H9 (cell line): Measurements from ENCODE around the gene AKAP11. TPM values are rescaled to one million over a fixed set of nuclear protein-coding genes. Genes with fewer than 3 reads are reported as not detected.

Source experiments
- DNase-seq: peaks from one replicate; pipeline ENCODE4 v3.0.0-alpha.2; 2017
- H2AFZ ChIP-seq: one replicate; pipeline ENCODE4 v1.6.1; 2013; ENCODE audit warnings: mild to moderate bottlenecking, low read length, control low read depth, moderate library complexity
- H2AK5ac ChIP-seq: 2 replicates; pipeline ENCODE4 v1.6.1; 2013; ENCODE audit warnings: low read length, control low read depth, mixed read lengths; ENCODE audit not compliant: insufficient read length
- H2BK120ac ChIP-seq: one replicate; pipeline ENCODE4 v1.6.1; 2013; ENCODE audit warnings: low read depth, mild to moderate bottlenecking, low read length, control low read depth, inconsistent platforms; ENCODE audit not compliant: poor library complexity, severe bottlenecking
- H2BK12ac ChIP-seq: 2 replicates; pipeline ENCODE4 v1.6.1; 2013; ENCODE audit warnings: low read length, control low read depth, mixed read lengths, low read depth; ENCODE audit not compliant: insufficient read length
- H2BK15ac ChIP-seq: 2 replicates; pipeline ENCODE4 v1.6.1; 2013; ENCODE audit warnings: low read depth, low read length, control low read depth
- H2BK20ac ChIP-seq: one replicate; pipeline ENCODE4 v1.6.1; 2013; ENCODE audit warnings: low read depth, mild to moderate bottlenecking, low read length, control low read depth, inconsistent platforms; ENCODE audit not compliant: poor library complexity, severe bottlenecking
- H2BK5ac ChIP-seq: 2 replicates; pipeline ENCODE4 v1.6.1; 2013; ENCODE audit warnings: low read length, control low read depth, mixed read lengths; ENCODE audit not compliant: insufficient read length
- H3K14ac ChIP-seq: 2 replicates; pipeline ENCODE4 v1.6.1; 2013; ENCODE audit warnings: low read length, control low read depth; ENCODE audit not compliant: insufficient read depth
- H3K18ac ChIP-seq: 2 replicates; pipeline ENCODE4 v1.6.1; 2013; ENCODE audit warnings: low read depth, mild to moderate bottlenecking, mixed read lengths, low read length, control low read depth; ENCODE audit not compliant: insufficient read length
- H3K23ac ChIP-seq: 2 replicates; pipeline ENCODE4 v1.6.1; 2013; ENCODE audit warnings: low read length, control low read depth, mixed read lengths, low read depth; ENCODE audit not compliant: insufficient read length
- H3K23me2 ChIP-seq: 2 replicates; pipeline ENCODE4 v1.6.1; 2013; ENCODE audit warnings: low read depth, mild to moderate bottlenecking, mixed read lengths, low read length, control low read depth; ENCODE audit not compliant: insufficient read length, poor library complexity, severe bottlenecking
- H3K27ac ChIP-seq: 2 replicates; pipeline ENCODE4 v1.5.1; 2013; ENCODE audit warnings: low read length, control low read depth, mixed read lengths, low read depth; ENCODE audit not compliant: insufficient read length
- H3K27me3 ChIP-seq: 2 replicates; pipeline ENCODE4 v1.6.1; 2013; ENCODE audit warnings: low read length, control low read depth, inconsistent platforms; ENCODE audit not compliant: insufficient read depth
- H3K4ac ChIP-seq: 2 replicates; pipeline ENCODE4 v1.6.1; 2013; ENCODE audit warnings: low read depth, mild to moderate bottlenecking, control low read depth, inconsistent platforms, low read length, moderate library complexity
- H3K4me1 ChIP-seq: 2 replicates; pipeline ENCODE4 v1.6.1; 2013; ENCODE audit warnings: low read length, control low read depth, inconsistent platforms; ENCODE audit not compliant: insufficient read depth
- H3K4me2 ChIP-seq: 2 replicates; pipeline ENCODE4 v1.6.1; 2013; ENCODE audit warnings: low read length, control low read depth, mixed read lengths; ENCODE audit not compliant: insufficient read length, insufficient read depth
- H3K56ac ChIP-seq: 2 replicates; pipeline ENCODE4 v1.6.1; 2013; ENCODE audit warnings: low read depth, mild to moderate bottlenecking, mixed read lengths, low read length, control low read depth; ENCODE audit not compliant: insufficient read length
- H3K79me1 ChIP-seq: 2 replicates; pipeline ENCODE4 v1.6.1; 2013; ENCODE audit warnings: low read depth, mild to moderate bottlenecking, moderate library complexity, low read length, control low read depth, inconsistent platforms; ENCODE audit not compliant: insufficient read depth, poor library complexity, severe bottlenecking
- H3K79me2 ChIP-seq: 2 replicates; pipeline ENCODE4 v1.6.1; 2013; ENCODE audit warnings: low read length, control low read depth, inconsistent platforms; ENCODE audit not compliant: insufficient read depth
- H3K9ac ChIP-seq: 2 replicates; pipeline ENCODE4 v1.6.1; 2013; ENCODE audit warnings: low read length, control low read depth, mixed read lengths; ENCODE audit not compliant: insufficient read length; ENCODE audit errors: extremely low read depth
- H3K9me3 ChIP-seq: one replicate; pipeline ENCODE4 v1.6.1; 2013; ENCODE audit warnings: low read depth, low read length, inconsistent platforms; ENCODE audit not compliant: control insufficient read depth
- H3T11ph ChIP-seq: one replicate; pipeline ENCODE4 v1.6.1; 2013; ENCODE audit warnings: mild to moderate bottlenecking, low read length, control low read depth, inconsistent platforms
- H4K20me1 ChIP-seq: one replicate; pipeline ENCODE4 v1.6.1; 2013; ENCODE audit not compliant: control insufficient read depth, insufficient read length, insufficient read depth
- H4K5ac ChIP-seq: 2 replicates; pipeline ENCODE4 v1.6.1; 2013; ENCODE audit warnings: low read depth, mild to moderate bottlenecking, mixed read lengths, low read length, control low read depth; ENCODE audit not compliant: insufficient read length
- H4K8ac ChIP-seq: replicated peaks from 2 replicates; pipeline ENCODE4 v1.6.1; 2013; ENCODE audit warnings: low read length, control low read depth, mixed read lengths, low read depth; ENCODE audit not compliant: insufficient read length
- H4K91ac ChIP-seq: 2 replicates; pipeline ENCODE4 v1.6.1; 2013; ENCODE audit warnings: low read depth, mild to moderate bottlenecking, moderate library complexity, mixed read lengths, low read length, control low read depth; ENCODE audit not compliant: insufficient read length
- H3K27ac Mint-ChIP-seq, 3 experiments: 2 replicates in 2 of 3; 3 replicates in 1 of 3; pipeline ENCODE4 v1.8.0; 2020 to 2021; ENCODE audit warnings: mixed read lengths in 3 of 3, mild to moderate bottlenecking in 1 of 3, moderate library complexity in 1 of 3
- H3K27me3 Mint-ChIP-seq: 2 replicates; pipeline ENCODE4 v1.8.0; 2021; ENCODE audit warnings: low read depth, mild to moderate bottlenecking, moderate library complexity, mixed read lengths
- H3K36me3 Mint-ChIP-seq, 3 experiments: 2 replicates in 2 of 3; 3 replicates in 1 of 3; pipeline ENCODE4 v1.8.0; 2020 to 2021; ENCODE audit warnings: low read depth in 3 of 3, mixed read lengths in 3 of 3; ENCODE audit not compliant: insufficient read depth in 1 of 3
- H3K4me1 Mint-ChIP-seq, 2 experiments: 2 replicates each; pipeline ENCODE4 v1.8.0; 2020; ENCODE audit warnings: mixed read lengths in 2 of 2
- H3K4me3 Mint-ChIP-seq, 2 experiments: 2 replicates in 1 of 2; 3 replicates in 1 of 2; pipeline ENCODE4 v1.8.0; 2020 to 2021; ENCODE audit warnings: mild to moderate bottlenecking in 2 of 2, mixed read lengths in 2 of 2, moderate library complexity in 1 of 2
- H3K9me3 Mint-ChIP-seq, 2 experiments: 2 replicates in 1 of 2; 3 replicates in 1 of 2; pipeline ENCODE4 v1.8.0; 2020; ENCODE audit warnings: mild to moderate bottlenecking in 2 of 2, mixed read lengths in 2 of 2, moderate library complexity in 1 of 2
- CTCF ChIP-seq: fragments of 200-600 bp; sonication (generic); conservative IDR thresholded peaks from 3 replicates; pipeline ENCODE4 v1.8.0; 2021; ENCODE audit warnings: antibody characterized with exemption, mild to moderate bottlenecking
- WGBS: extraction: QIAGEN DNeasy Blood & Tissue Kit; methylation state at CpG from one replicate; pipeline ENCODE4 v1.1.7; 2013; ENCODE audit warnings: missing lambda C conversion rate, low lambda C conversion rate, mixed read lengths; ENCODE audit not compliant: insufficient read length; ENCODE audit errors: extremely low coverage; 5-methylcytosine and 5-hydroxymethylcytosine counted together
- total RNA-seq: library from RNA; stranded (reverse); gene quantifications from 2 replicates; pipeline ENCODE4 v1.2.1, GENCODE V29; 2021

Gene AKAP11
- total RNA-seq, 1 experiment from 2014 or later: 20.5 TPM

- H3K79me1 ChIP-seq: no peaks in the 10 kb centered on the region
- no peak overlapping the region for H3K56ac ChIP-seq
- H3K27me3 ChIP-seq: no peaks in the 10 kb centered on the region
- Mint-ChIP-seq H3K27me3 (no peaks in the 10 kb centered on the region; the same call in 1 of the 2 replicates), H3K27ac (no peak overlapping the region; a peak in 1 of 7 replicates), H3K9me3 (peaks cover 12 to 16% of the 10 kb centered on the region in 2 experiments), H3K36me3 (peaks cover 8 to 12% (median 11%) of the 10 kb centered on the region in 3 experiments; a peak in 6 of 7 replicates), H3K4me3 (no peak overlapping the region), H3K4me1 (peaks cover 45 to 47% of the 10 kb centered on the region in 2 experiments)
- no peak overlapping the region for H3K4ac ChIP-seq
- no peaks in the 10 kb centered on the region for H3K9me3 ChIP-seq
- H3K79me2 ChIP-seq: peaks cover 9% of the 10 kb centered on the region; the same call in 1 of the 2 replicates
- H3K14ac ChIP-seq: no peak overlapping the region
- no peak for TF ChIP-seq CTCF
- H3K4me1 ChIP-seq: peaks cover 3% of the 10 kb centered on the region; the same call in 1 of the 2 replicates
- no peak overlapping the region for H3K4me2 ChIP-seq
- H2BK20ac ChIP-seq: no peak overlapping the region
- no peak overlapping the region for H2BK5ac ChIP-seq
- no peak overlapping the region for H3K27ac ChIP-seq
- no peak for DNase-seq
- H2AFZ ChIP-seq: no peak overlapping the region
- peaks cover 4% of the 10 kb centered on the region for H3K23me2 ChIP-seq
- H4K20me1 ChIP-seq: no peaks in the 10 kb centered on the region
- no peak overlapping the region for H3T11ph ChIP-seq
- H4K5ac ChIP-seq: no peak overlapping the region
- no CpG with 5 or more reads among the region's 2 CpGs for WGBS
- H3K23ac ChIP-seq: no peak overlapping the region
- H2AK5ac ChIP-seq: no peak overlapping the region
- H2BK120ac ChIP-seq: no peak overlapping the region
- no peak overlapping the region for H2BK15ac ChIP-seq
- H3K9ac ChIP-seq: no peak overlapping the region
- no peak overlapping the region for H4K8ac ChIP-seq
- no peak overlapping the region for H3K18ac ChIP-seq
- H4K91ac ChIP-seq: no peak overlapping the region
- no peak overlapping the region for H2BK12ac ChIP-seq
Observed at GRCh38 chr13:42275098-42275471, 3.1 kb downstream of the AKAP11 start.
